H1 (cell line): ENCODE data around the gene EXOC3L1. TPM values are rescaled to one million over a fixed set of nuclear protein-coding genes. Genes with fewer than 3 reads are reported as not detected.
A peak's percentile ranks its signal among the peaks of the same experiment; 100 is the strongest.

ENCODE experiments used
- ASH2L ChIP-seq: fragments of 200-600, 300-600 bp; sonication (generic); IDR thresholded peaks from one replicate; pipeline ENCODE4 v1.7.1; 2017; ENCODE audit warnings: low read length
- EZH2 ChIP-seq: fragments of 200-600 bp; sonication (generic); IDR thresholded peaks from 2 replicates; pipeline ENCODE4 v1.7.1; 2012; ENCODE audit warnings: low read depth, mild to moderate bottlenecking, moderate library complexity, low read length, inconsistent platforms; ENCODE audit not compliant: severe bottlenecking
- HDAC2 ChIP-seq, 2 experiments: fragments of 300-600 bp in 1 of 2; sonication (generic) in 1 of 2; IDR thresholded peaks; 2 replicates each; pipeline ENCODE4 v1.6.1; 2011 to 2012; ENCODE audit warnings: low read depth in 2 of 2, low read length in 2 of 2, mild to moderate bottlenecking in 2 of 2, moderate library complexity in 2 of 2, borderline replicate concordance in 1 of 2, inconsistent platforms in 1 of 2
- KDM1A ChIP-seq: fragments of 200-600, 300-600 bp; sonication (generic); IDR thresholded peaks from 2 replicates; pipeline ENCODE4 v1.7.1; 2016; ENCODE audit warnings: mild to moderate bottlenecking, low read length, borderline replicate concordance
- POLR2A ChIP-seq, 2 experiments: IDR thresholded peaks; 1 replicate in 1 of 2; 2 replicates in 1 of 2; pipeline ENCODE4 v1.6.1; 2011; ENCODE audit warnings: low read depth in 2 of 2, low read length in 2 of 2, mild to moderate bottlenecking in 2 of 2; ENCODE audit errors: control extremely low read depth in 1 of 2
- POLR2AphosphoS5 ChIP-seq: IDR thresholded peaks from 2 replicates; pipeline ENCODE4 v1.6.1; 2011; ENCODE audit warnings: low read depth, low read length
- SIX5 ChIP-seq: IDR thresholded peaks from 2 replicates; pipeline ENCODE4 v1.6.1; 2011; ENCODE audit warnings: mild to moderate bottlenecking, low read depth, low read length
- TAF1 ChIP-seq: IDR thresholded peaks from 2 replicates; pipeline ENCODE4 v1.6.1; 2011; ENCODE audit warnings: mild to moderate bottlenecking, low read depth, low read length
- YY1 ChIP-seq: IDR thresholded peaks from 2 replicates; pipeline ENCODE4 v1.6.1; 2011; ENCODE audit warnings: low read depth, mild to moderate bottlenecking, low read length
- polyA plus RNA-seq, 7 experiments: library from polyadenylated mRNA; depleted of rRNA in 3 of 7; stranded (reverse) in 5 of 7; unstranded in 2 of 7; fragments of >200 nt in 5 of 7; fragments of 200-250 nt in 2 of 7; gene quantifications; 1 replicate in 5 of 7; 2 replicates in 1 of 7; 4 replicates in 1 of 7; pipeline versions ENCODE4 v1.2.1 to v1.2.3, GENCODE V29; 2011 to 2013; ENCODE audit warnings: missing spikeins in 2 of 7, mixed read lengths in 2 of 7
- total RNA-seq: library from RNA; stranded (reverse); fragmentation: NEBNext Ultra II Directional; extraction: Animal tissue kit (Norgen Biotek cat#: 25700); gene quantifications from 2 replicates; pipeline ENCODE4 v1.2.1, GENCODE V29; 2021
- TF ChIP-seq, protein P1 (sequence below): fragments of 300-600 bp; sonication (generic); IDR thresholded peaks from 2 replicates; pipeline ENCODE4 v1.7.1; 2012; ENCODE audit warnings: low read length, moderate library complexity, mild to moderate bottlenecking, inconsistent platforms; ENCODE audit not compliant: insufficient replicate concordance

Gene EXOC3L1
- total and polyA plus RNA-seq, 2 of the 8 experiments (the other 6 are each of a cell fraction or from before 2014, with no cell fraction given), result 1.3 TPM

DNA sequence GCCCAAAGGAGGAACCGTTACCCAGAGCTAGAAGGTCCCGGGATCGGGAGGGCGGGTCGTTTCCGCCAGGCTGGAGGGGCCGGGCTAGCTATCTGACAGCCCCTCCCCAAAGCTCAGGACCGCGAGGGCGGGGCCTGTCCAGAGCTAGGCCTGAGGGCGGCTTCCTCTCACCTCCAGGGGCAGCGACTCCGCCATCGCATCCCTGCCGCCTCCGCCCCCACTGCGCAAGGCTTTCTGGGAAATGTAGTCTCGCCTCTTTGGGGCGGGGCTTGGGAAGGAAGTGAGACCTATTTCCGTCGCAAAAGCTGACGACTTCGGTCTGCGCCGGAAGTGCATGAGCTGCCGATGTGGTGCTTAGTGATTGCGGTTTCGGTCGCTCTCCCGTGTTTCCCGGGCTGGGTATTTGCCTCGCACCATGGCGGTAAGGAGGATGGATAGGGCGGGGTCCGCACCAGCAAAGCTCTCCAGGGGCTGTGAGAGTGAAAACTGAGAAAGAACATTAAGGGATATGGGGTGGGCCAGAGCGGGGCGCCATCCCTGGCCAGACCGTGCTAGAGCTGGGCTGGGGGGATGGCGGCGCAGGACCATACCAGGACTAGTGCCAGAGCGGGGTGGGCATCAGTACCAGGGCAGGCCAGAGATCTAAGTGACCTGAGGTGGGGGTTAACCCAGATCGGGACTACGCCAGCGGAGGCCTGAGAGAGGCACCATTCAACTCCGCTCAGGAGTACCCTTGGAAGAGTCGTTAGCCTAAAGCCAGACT lies 37.0 kb upstream of the EXOC3L1 start, which contains the start of gene TMEM208 (continued):
- TF ChIP-seq TAF1 (peak; percentile 93), ASH2L (peak; percentile 86), POLR2AphosphoS5 (peak; percentile 94), POLR2A (IDR thresholded peaks at IDR 0.05; ENCODE audit: control extremely low read depth in 1 of 2, low read depth in 2 of 2, low read length in 2 of 2) (peak; percentile 66 to 94), KDM1A (no peak), HDAC2 (IDR thresholded peaks at IDR 0.05; ENCODE audit: borderline replicate concordance in 1 of 2, low read depth in 2 of 2, low read length in 2 of 2) (peak in 1 of 2 experiments; percentile 95; a peak in 1 of 4 replicates), SIX5 (peak; percentile 89), YY1 (peak; percentile 88), EZH2 (no peak)
- TF ChIP-seq, protein P1, sequence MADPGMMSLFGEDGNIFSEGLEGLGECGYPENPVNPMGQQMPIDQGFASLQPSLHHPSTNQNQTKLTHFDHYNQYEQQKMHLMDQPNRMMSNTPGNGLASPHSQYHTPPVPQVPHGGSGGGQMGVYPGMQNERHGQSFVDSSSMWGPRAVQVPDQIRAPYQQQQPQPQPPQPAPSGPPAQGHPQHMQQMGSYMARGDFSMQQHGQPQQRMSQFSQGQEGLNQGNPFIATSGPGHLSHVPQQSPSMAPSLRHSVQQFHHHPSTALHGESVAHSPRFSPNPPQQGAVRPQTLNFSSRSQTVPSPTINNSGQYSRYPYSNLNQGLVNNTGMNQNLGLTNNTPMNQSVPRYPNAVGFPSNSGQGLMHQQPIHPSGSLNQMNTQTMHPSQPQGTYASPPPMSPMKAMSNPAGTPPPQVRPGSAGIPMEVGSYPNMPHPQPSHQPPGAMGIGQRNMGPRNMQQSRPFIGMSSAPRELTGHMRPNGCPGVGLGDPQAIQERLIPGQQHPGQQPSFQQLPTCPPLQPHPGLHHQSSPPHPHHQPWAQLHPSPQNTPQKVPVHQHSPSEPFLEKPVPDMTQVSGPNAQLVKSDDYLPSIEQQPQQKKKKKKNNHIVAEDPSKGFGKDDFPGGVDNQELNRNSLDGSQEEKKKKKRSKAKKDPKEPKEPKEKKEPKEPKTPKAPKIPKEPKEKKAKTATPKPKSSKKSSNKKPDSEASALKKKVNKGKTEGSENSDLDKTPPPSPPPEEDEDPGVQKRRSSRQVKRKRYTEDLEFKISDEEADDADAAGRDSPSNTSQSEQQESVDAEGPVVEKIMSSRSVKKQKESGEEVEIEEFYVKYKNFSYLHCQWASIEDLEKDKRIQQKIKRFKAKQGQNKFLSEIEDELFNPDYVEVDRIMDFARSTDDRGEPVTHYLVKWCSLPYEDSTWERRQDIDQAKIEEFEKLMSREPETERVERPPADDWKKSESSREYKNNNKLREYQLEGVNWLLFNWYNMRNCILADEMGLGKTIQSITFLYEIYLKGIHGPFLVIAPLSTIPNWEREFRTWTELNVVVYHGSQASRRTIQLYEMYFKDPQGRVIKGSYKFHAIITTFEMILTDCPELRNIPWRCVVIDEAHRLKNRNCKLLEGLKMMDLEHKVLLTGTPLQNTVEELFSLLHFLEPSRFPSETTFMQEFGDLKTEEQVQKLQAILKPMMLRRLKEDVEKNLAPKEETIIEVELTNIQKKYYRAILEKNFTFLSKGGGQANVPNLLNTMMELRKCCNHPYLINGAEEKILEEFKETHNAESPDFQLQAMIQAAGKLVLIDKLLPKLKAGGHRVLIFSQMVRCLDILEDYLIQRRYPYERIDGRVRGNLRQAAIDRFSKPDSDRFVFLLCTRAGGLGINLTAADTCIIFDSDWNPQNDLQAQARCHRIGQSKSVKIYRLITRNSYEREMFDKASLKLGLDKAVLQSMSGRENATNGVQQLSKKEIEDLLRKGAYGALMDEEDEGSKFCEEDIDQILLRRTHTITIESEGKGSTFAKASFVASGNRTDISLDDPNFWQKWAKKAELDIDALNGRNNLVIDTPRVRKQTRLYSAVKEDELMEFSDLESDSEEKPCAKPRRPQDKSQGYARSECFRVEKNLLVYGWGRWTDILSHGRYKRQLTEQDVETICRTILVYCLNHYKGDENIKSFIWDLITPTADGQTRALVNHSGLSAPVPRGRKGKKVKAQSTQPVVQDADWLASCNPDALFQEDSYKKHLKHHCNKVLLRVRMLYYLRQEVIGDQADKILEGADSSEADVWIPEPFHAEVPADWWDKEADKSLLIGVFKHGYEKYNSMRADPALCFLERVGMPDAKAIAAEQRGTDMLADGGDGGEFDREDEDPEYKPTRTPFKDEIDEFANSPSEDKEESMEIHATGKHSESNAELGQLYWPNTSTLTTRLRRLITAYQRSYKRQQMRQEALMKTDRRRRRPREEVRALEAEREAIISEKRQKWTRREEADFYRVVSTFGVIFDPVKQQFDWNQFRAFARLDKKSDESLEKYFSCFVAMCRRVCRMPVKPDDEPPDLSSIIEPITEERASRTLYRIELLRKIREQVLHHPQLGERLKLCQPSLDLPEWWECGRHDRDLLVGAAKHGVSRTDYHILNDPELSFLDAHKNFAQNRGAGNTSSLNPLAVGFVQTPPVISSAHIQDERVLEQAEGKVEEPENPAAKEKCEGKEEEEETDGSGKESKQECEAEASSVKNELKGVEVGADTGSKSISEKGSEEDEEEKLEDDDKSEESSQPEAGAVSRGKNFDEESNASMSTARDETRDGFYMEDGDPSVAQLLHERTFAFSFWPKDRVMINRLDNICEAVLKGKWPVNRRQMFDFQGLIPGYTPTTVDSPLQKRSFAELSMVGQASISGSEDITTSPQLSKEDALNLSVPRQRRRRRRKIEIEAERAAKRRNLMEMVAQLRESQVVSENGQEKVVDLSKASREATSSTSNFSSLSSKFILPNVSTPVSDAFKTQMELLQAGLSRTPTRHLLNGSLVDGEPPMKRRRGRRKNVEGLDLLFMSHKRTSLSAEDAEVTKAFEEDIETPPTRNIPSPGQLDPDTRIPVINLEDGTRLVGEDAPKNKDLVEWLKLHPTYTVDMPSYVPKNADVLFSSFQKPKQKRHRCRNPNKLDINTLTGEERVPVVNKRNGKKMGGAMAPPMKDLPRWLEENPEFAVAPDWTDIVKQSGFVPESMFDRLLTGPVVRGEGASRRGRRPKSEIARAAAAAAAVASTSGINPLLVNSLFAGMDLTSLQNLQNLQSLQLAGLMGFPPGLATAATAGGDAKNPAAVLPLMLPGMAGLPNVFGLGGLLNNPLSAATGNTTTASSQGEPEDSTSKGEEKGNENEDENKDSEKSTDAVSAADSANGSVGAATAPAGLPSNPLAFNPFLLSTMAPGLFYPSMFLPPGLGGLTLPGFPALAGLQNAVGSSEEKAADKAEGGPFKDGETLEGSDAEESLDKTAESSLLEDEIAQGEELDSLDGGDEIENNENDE, result no peak
